ENCODE data around the gene WNT11.

DNA sequence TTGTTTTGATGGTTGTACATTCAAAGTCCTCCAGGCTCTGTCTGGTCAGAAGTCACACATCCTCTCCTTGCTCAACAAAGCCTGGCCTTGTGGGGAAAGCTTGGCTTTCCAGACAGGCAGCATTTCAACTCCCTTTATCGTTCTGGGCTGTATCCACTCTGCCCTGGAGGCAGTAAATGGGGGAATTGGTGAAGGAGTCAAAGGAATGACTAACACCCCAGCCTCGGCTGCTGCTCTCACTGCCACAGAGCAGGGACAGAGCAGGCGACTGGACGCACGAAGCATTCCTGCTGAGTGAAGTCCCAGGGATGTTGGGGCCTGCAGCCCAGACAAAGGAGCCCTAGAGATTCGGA is 52.8 kb downstream of the WNT11 start:
- TF ChIP-seq, protein P1, sequence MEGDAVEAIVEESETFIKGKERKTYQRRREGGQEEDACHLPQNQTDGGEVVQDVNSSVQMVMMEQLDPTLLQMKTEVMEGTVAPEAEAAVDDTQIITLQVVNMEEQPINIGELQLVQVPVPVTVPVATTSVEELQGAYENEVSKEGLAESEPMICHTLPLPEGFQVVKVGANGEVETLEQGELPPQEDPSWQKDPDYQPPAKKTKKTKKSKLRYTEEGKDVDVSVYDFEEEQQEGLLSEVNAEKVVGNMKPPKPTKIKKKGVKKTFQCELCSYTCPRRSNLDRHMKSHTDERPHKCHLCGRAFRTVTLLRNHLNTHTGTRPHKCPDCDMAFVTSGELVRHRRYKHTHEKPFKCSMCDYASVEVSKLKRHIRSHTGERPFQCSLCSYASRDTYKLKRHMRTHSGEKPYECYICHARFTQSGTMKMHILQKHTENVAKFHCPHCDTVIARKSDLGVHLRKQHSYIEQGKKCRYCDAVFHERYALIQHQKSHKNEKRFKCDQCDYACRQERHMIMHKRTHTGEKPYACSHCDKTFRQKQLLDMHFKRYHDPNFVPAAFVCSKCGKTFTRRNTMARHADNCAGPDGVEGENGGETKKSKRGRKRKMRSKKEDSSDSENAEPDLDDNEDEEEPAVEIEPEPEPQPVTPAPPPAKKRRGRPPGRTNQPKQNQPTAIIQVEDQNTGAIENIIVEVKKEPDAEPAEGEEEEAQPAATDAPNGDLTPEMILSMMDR (IDR thresholded peaks at IDR 0.05; ENCODE audit: low read depth, low read length, poor library complexity, severe bottlenecking) = no peak
- no peak for TF ChIP-seq EZH2phosphoT487 (IDR thresholded peaks at IDR 0.05; ENCODE audit: borderline replicate concordance, low read length)

Measured in DOHH2 (cell line).